ENCODE measurements around the gene LRIG1.

Gene LRIG1

DNA sequence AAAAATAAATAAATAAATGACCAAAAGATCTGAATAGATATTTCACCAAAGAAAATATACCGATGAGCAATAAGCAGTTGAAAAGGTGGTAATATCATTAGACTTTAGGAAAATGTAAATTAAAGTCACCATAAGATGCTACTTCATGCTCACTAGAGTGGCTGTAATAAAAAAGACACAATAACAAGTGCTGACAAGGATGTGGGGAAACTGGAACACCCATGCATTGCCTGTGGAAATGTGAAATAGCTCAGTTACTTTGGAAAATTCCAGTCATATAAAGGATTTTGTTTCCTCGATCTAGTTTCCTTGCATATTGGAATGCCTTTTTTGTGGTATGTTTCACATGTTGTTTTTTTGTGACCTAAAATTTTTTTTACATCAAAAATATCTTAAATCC lies 36.0 kb upstream of the LRIG1 start:
- H3K4me3 ChIP-seq (ENCODE audit: control insufficient read depth, low read depth, low read length): no peak overlapping the region
- no peak for DNase-seq (ENCODE audit: low read depth)
- TF ChIP-seq CTCF (IDR thresholded peaks at IDR 0.05; ENCODE audit: control insufficient read depth, insufficient read depth, low read depth, low read length, missing control alignments): no peak

GRCh38 chr3:66534304-66534845 lies 33.6 kb upstream of the LRIG1 start:
- no peak for TF ChIP-seq CTCF (IDR thresholded peaks at IDR 0.05; ENCODE audit: control insufficient read depth, insufficient read depth, low read depth, low read length, missing control alignments)
- DNase-seq (ENCODE audit: low read depth): no peak
- H3K4me3 ChIP-seq (ENCODE audit: control insufficient read depth, low read depth, low read length): no peak overlapping the region

- H3K4me3 ChIP-seq (ENCODE audit: control insufficient read depth, low read depth, low read length): no peak overlapping the region
- no peak for TF ChIP-seq CTCF (IDR thresholded peaks at IDR 0.05; ENCODE audit: control insufficient read depth, insufficient read depth, low read depth, low read length, missing control alignments)
Observed at GRCh38 chr3:66532613-66533012, 31.8 kb upstream of the LRIG1 start.

DNA sequence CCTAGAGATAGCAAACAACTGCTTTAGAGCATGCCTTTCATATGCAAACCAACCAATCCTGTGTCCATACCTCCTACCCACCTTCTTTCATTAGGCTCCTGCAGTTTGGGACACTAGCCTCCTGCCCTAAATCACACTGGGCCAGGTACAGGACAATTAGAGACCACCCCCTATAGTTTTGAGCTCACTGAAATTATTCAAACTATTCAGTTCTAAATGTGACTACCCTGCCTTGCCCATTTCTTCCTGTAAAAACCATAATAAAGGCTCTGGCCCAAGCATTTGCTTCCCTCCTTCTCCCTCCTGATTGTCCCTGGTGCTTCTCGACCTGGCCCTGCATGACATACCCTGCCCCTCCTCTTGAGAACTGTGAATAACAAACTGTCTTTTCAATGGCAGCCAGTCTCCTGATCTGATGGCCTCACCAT lies 31.4 kb upstream of the LRIG1 start:
- no peak for TF ChIP-seq CTCF (IDR thresholded peaks at IDR 0.05; ENCODE audit: control insufficient read depth, insufficient read depth, low read depth, low read length, missing control alignments)
- DNase-seq (ENCODE audit: low read depth): no peak
- H3K4me3 ChIP-seq (ENCODE audit: control insufficient read depth, low read depth, low read length): no peak overlapping the region

More at GRCh38 chr3:66532613-66533012, 31.8 kb upstream of the LRIG1 start:
- no peak for DNase-seq (ENCODE audit: low read depth)

DNA sequence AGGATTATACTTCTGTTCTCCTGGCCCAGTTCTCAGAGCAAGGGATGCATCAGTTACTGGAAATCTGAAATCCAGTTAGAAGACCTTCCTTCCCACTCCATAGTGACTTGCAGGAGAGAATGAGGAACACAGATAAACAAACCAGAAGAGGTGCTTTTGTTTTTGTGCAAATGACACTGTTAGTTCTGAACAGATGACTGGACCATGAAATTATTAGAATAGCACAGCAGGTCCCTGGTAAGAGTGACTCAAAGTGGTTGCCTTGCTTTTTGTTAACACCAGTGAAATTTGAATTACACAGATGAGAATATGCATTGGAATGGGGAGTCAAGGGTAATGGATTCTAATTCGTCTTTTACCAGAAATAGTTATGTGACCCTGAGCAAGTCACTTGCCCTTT lies 30.4 kb upstream of the LRIG1 start:
- no peak for TF ChIP-seq CTCF (IDR thresholded peaks at IDR 0.05; ENCODE audit: control insufficient read depth, insufficient read depth, low read depth, low read length, missing control alignments)
- no peak for DNase-seq (ENCODE audit: low read depth)
- no peak overlapping the region for H3K4me3 ChIP-seq (ENCODE audit: control insufficient read depth, low read depth, low read length)

DNA sequence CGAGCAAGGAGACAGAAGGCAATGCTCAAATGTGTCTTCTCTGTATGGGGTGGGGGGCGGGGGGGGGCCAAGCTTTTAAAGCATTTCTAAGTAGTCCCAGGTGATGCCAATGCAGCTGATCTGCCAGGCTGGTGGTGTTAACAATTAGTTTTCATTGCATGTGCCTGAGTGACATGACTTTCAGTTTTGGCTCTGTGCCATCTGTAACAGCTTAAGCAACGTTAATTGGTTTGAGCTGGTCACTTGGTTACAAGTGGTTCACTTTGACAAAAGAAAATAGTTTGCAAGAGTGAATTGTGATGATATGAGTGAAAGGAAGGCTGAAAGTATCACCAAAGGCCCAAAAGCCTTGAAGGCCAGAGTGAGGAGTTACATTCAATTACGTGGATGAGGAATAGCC lies 26.4 kb upstream of the LRIG1 start:
- TF ChIP-seq CTCF (IDR thresholded peaks at IDR 0.05; ENCODE audit: control insufficient read depth, insufficient read depth, low read depth, low read length, missing control alignments): no peak
- DNase-seq (ENCODE audit: low read depth): no peak
- H3K4me3 ChIP-seq (ENCODE audit: control insufficient read depth, low read depth, low read length): no peak overlapping the region

DNA sequence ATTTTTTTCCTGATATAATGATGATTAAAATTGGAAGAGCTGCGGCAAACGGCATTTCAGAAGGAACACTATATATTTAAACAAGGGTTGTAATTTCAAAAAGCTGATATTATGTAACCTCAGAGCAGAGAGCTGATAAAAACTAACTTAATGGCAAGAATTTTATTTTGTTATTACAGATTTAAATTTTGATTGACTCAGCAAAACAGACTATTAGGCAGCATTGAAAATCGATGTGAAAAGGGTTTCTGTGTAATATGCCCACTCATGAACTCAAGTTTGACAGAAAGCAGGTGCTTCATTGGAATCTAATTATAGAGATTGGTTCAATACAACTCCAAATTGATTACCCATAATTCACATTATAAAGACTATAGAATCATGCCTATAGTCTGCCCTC lies 24.9 kb upstream of the LRIG1 start:
- no peak for TF ChIP-seq CTCF (IDR thresholded peaks at IDR 0.05; ENCODE audit: control insufficient read depth, insufficient read depth, low read depth, low read length, missing control alignments)
- no peak for DNase-seq (ENCODE audit: low read depth)
- H3K4me3 ChIP-seq (ENCODE audit: control insufficient read depth, low read depth, low read length): no peak overlapping the region

Measured in AG09309 (cell line).